GM19035 (cell line): ENCODE measurements around the gene SSBP4.

Experiments
- ATAC-seq: cut with Tn5 transposase; IDR thresholded peaks from one replicate; pipeline ENCODE4 v1.9.1; 2021; ENCODE audit not compliant: unreplicated experiment

SSBP4 gene

GRCh38 chr19:18481505-18482222 is 62.5 kb downstream of the SSBP4 start:
- ATAC-seq, result no peak

DNA sequence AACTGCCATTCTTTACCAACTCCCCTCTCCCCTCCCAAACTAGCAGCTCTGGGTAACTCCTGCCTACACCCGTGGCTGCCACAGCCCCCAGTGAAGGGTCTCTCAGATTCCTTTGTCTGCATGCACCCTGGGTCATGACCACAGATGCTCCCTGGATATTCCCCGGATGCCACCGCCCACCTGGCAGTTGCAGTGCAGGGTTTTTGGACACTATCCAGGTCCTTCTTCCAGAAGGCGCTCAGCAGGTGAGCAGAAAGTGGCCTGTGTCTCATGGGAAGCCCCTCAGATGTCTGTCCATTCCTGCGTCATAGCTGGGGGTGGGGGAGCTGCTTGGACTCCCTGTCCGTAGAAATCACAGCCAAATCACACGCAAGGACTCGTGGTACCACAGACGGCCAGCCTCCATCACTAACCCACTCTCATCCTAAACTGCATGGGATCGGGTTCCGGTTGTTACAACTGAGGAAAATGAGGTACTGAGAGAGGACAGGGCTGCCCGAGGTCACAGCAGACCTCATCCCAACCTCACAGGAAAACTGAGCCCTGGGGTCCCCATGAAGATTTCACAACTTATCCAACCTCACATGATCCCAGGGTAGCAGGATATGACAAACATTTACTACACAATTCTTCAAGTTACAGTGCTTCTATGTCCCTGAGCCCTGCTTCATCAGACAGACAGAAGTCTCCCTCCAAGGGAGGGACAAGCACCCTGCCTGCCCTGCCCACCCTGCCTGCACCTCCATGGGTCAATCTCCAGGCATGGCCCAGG is 64.1 kb downstream of the SSBP4 start:
- no peak for ATAC-seq
